Measurements from ENCODE around the gene MUC13. TPM values are rescaled to one million over a fixed set of nuclear protein-coding genes. Genes with fewer than 3 reads are reported as not detected.

Gene MUC13
- polyA plus RNA-seq, 2 donors, result 0.14 TPM; not detected in 1

DNA sequence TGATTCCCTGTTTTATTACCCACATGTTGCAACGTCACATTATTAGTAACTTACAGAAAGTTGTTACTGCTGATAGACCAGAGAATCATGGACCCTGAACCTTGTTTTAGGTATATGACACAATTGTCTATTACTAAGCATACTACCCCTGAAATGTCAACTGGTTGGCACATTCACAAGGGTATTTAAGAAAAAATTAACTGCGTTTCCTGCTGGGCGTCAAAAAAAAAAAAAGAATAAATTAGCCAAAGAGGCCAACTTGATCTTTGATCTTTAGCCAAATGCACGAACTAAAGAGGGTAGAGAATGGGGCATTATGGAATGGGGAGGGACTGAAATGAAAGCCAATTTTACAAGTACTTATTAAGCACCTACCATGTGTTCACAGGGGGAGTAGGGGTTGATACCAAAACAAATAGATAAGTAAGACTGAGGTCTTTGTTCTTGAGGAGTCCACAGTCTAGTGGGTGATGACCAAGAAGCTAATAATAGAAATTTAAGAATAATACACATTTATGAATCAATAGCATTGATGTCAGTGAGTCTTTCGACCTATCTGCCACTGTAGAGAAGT is 17.8 kb upstream of the MUC13 start:
- Histone ChIP-seq H3K4me3 (ENCODE audit: low read depth in 1 of 2, low read length in 2 of 2) (no peak overlapping the region), H3K4me1 (ENCODE audit: control insufficient read depth in 2 of 2, insufficient read depth in 2 of 2, low read length in 1 of 2) (no peaks in the 10 kb centered on the region), H3K27me3 (ENCODE audit: control insufficient read depth in 1 of 2, insufficient read depth in 2 of 2, low read length in 2 of 2) (no peaks in the 10 kb centered on the region), H3K36me3 (ENCODE audit: control insufficient read depth in 2 of 2, insufficient read depth in 2 of 2, low read length in 1 of 2) (no peaks in the 10 kb centered on the region), H3K9me3 (ENCODE audit: control insufficient read depth in 2 of 2, insufficient read depth in 1 of 2, low read depth in 1 of 2, low read length in 1 of 2) (no peaks in the 10 kb centered on the region), H3K27ac (ENCODE audit: low read depth in 2 of 2, low read length in 1 of 2) (no peak overlapping the region)
- WGBS, 2 donors, result 56 to 59% methylated on average over 5 of the region's 5 CpGs

GRCh38 chr3:124951511-124952281 is 17.1 kb upstream of the MUC13 start:
- H3K9me3 ChIP-seq (ENCODE audit: control insufficient read depth in 2 of 2, insufficient read depth in 1 of 2, low read depth in 1 of 2, low read length in 1 of 2), result no peaks in the 10 kb centered on the region
- WGBS, 2 donors, result 80 to 84% methylated on average over 8 of the region's 8 CpGs
- H3K27me3 ChIP-seq (ENCODE audit: control insufficient read depth in 1 of 2, insufficient read depth in 2 of 2, low read length in 2 of 2), result no peaks in the 10 kb centered on the region
- no peaks in the 10 kb centered on the region for H3K4me1 ChIP-seq (ENCODE audit: control insufficient read depth in 2 of 2, insufficient read depth in 2 of 2, low read length in 1 of 2)
- H3K36me3 ChIP-seq (ENCODE audit: control insufficient read depth in 2 of 2, insufficient read depth in 2 of 2, low read length in 1 of 2), result no peaks in the 10 kb centered on the region
- H3K4me3 ChIP-seq (ENCODE audit: low read depth in 1 of 2, low read length in 2 of 2), result no peak overlapping the region
- no peak overlapping the region for H3K27ac ChIP-seq (ENCODE audit: low read depth in 2 of 2, low read length in 1 of 2)

GRCh38 chr3:124950026-124950425 is 15.5 kb upstream of the MUC13 start:
- no peaks in the 10 kb centered on the region for H3K27me3 ChIP-seq (ENCODE audit: control insufficient read depth in 1 of 2, insufficient read depth in 2 of 2, low read length in 2 of 2)
- 65% methylated on average over 3 of the region's 3 CpGs for WGBS, 2 donors
- no peak overlapping the region for H3K27ac ChIP-seq (ENCODE audit: low read depth in 2 of 2, low read length in 1 of 2)
- H3K4me1 ChIP-seq (ENCODE audit: control insufficient read depth in 2 of 2, insufficient read depth in 2 of 2, low read length in 1 of 2), result no peaks in the 10 kb centered on the region
- H3K4me3 ChIP-seq (ENCODE audit: low read depth in 1 of 2, low read length in 2 of 2), result no peak overlapping the region
- H3K36me3 ChIP-seq (ENCODE audit: control insufficient read depth in 2 of 2, insufficient read depth in 2 of 2, low read length in 1 of 2), result no peaks in the 10 kb centered on the region
- no peaks in the 10 kb centered on the region for H3K9me3 ChIP-seq (ENCODE audit: control insufficient read depth in 2 of 2, insufficient read depth in 1 of 2, low read depth in 1 of 2, low read length in 1 of 2)

- Histone ChIP-seq H3K4me1 (ENCODE audit: control insufficient read depth in 2 of 2, insufficient read depth in 2 of 2, low read length in 1 of 2) (no peaks in the 10 kb centered on the region), H3K27ac (ENCODE audit: low read depth in 2 of 2, low read length in 1 of 2) (no peak overlapping the region), H3K4me3 (ENCODE audit: low read depth in 1 of 2, low read length in 2 of 2) (no peak overlapping the region), H3K27me3 (ENCODE audit: control insufficient read depth in 1 of 2, insufficient read depth in 2 of 2, low read length in 2 of 2) (no peaks in the 10 kb centered on the region), H3K36me3 (ENCODE audit: control insufficient read depth in 2 of 2, insufficient read depth in 2 of 2, low read length in 1 of 2) (no peaks in the 10 kb centered on the region), H3K9me3 (ENCODE audit: control insufficient read depth in 2 of 2, insufficient read depth in 1 of 2, low read depth in 1 of 2, low read length in 1 of 2) (no peaks in the 10 kb centered on the region)
- WGBS, 2 donors, result 83 to 87% methylated on average over 2 of the region's 2 CpGs
Measured at GRCh38 chr3:124942613-124943012, 8.1 kb upstream of the MUC13 start.

DNA sequence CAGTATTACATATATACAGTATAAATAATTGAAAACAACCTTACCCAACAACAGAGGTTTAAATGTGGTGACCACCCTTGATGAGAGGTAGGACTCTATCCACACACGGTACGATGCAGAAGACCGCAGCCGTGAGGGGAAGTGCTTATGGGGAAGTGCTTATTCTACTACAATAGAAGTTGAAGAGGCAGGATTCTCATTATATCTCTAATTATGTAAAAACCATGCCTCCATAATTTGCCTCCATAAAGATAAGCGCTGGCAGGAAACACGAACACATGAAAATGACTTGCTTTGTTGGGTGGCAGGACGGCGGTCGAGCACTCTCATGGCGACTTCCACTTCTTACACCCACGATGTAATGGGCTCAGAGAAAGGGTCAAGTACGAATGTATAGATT is 7.2 kb upstream of the MUC13 start:
- H3K4me3 ChIP-seq (ENCODE audit: low read depth in 1 of 2, low read length in 2 of 2), result no peak overlapping the region
- no peak overlapping the region for H3K27ac ChIP-seq (ENCODE audit: low read depth in 2 of 2, low read length in 1 of 2)
- no peaks in the 10 kb centered on the region for H3K9me3 ChIP-seq (ENCODE audit: control insufficient read depth in 2 of 2, insufficient read depth in 1 of 2, low read depth in 1 of 2, low read length in 1 of 2)
- no peaks in the 10 kb centered on the region for H3K27me3 ChIP-seq (ENCODE audit: control insufficient read depth in 1 of 2, insufficient read depth in 2 of 2, low read length in 2 of 2)
- no peaks in the 10 kb centered on the region for H3K36me3 ChIP-seq (ENCODE audit: control insufficient read depth in 2 of 2, insufficient read depth in 2 of 2, low read length in 1 of 2)
- 86 to 89% methylated on average over 12 of the region's 12 CpGs for WGBS, 2 donors
- no peaks in the 10 kb centered on the region for H3K4me1 ChIP-seq (ENCODE audit: control insufficient read depth in 2 of 2, insufficient read depth in 2 of 2, low read length in 1 of 2)

DNA sequence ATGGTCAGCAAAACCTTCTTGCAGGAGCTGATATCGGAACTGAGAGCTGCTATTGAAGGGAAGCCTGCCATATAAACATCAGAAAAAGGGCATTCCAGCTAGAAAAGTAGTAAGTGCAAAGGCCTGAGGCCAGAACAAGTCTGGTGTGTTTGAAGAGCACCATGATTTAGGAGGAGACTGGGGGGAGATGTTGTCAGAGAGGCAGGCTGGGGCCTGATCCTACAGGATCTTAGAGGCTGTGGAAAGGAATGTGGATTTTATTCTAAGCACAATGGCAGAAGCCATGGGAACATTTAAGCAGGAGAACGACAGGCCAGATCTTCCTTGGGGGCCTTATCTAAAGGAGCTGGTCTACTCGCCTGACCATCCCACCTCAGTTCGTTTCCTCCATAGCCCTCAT is 5.1 kb upstream of the MUC13 start:
- H3K9me3 ChIP-seq (ENCODE audit: control insufficient read depth in 2 of 2, insufficient read depth in 1 of 2, low read depth in 1 of 2, low read length in 1 of 2), result no peaks in the 10 kb centered on the region
- no peak overlapping the region for H3K27ac ChIP-seq (ENCODE audit: low read depth in 2 of 2, low read length in 1 of 2)
- WGBS, 2 donors, result 55 to 70% methylated on average over 4 of the region's 4 CpGs
- H3K36me3 ChIP-seq (ENCODE audit: control insufficient read depth in 2 of 2, insufficient read depth in 2 of 2, low read length in 1 of 2), result no peaks in the 10 kb centered on the region
- H3K4me3 ChIP-seq (ENCODE audit: low read depth in 1 of 2, low read length in 2 of 2), result no peak overlapping the region
- no peaks in the 10 kb centered on the region for H3K27me3 ChIP-seq (ENCODE audit: control insufficient read depth in 1 of 2, insufficient read depth in 2 of 2, low read length in 2 of 2)
- H3K4me1 ChIP-seq (ENCODE audit: control insufficient read depth in 2 of 2, insufficient read depth in 2 of 2, low read length in 1 of 2), result no peaks in the 10 kb centered on the region

DNA sequence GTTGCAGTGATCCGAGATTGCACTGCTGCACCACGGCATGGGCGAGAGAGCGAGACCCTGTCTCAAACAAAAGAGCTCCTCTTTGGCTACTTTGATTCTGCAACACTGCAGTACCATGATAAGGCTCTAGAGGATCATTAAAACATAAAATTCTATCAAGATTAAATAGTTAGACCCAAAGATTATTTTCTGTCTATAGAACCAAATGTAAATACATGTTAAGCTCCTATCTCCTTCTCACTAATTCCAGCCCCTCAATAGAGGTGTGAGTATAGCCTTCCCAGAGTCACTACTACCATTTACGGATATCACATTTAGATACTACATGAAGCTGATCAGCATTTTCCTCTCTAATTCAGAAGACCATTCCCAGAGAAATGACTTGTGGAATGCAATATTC is 4.3 kb upstream of the MUC13 start:
- Histone ChIP-seq H3K9me3 (ENCODE audit: control insufficient read depth in 2 of 2, insufficient read depth in 1 of 2, low read depth in 1 of 2, low read length in 1 of 2) (no peaks in the 10 kb centered on the region), H3K27ac (ENCODE audit: low read depth in 2 of 2, low read length in 1 of 2) (no peak overlapping the region), H3K4me1 (ENCODE audit: control insufficient read depth in 2 of 2, insufficient read depth in 2 of 2, low read length in 1 of 2) (no peaks in the 10 kb centered on the region), H3K27me3 (ENCODE audit: control insufficient read depth in 1 of 2, insufficient read depth in 2 of 2, low read length in 2 of 2) (no peaks in the 10 kb centered on the region), H3K4me3 (ENCODE audit: low read depth in 1 of 2, low read length in 2 of 2) (no peak overlapping the region), H3K36me3 (ENCODE audit: control insufficient read depth in 2 of 2, insufficient read depth in 2 of 2, low read length in 1 of 2) (no peaks in the 10 kb centered on the region)
- WGBS, 2 donors, result 94 to 97% methylated on average over 5 of the region's 5 CpGs

DNA sequence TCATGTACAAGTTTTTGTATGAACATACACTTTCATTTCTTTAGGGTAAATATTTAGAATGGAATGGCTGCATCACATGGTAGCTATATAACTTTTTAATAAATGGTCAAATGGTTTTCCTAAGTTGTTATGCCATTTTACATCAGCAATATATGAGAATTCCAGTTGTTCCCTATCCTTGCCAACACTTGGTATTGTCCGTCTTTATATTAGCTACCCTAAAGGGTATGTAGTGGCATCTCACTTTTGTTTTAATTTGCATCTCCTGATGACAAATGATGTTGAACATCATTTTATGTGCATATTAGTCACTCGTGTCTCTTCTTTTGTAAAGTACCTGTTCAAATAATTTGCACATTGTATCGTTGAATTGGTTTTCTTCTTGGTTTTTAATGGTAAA is 2.5 kb upstream of the MUC13 start:
- WGBS, 2 donors, result 95 to 96% methylated on average over 3 of the region's 3 CpGs
- H3K9me3 ChIP-seq (ENCODE audit: control insufficient read depth in 2 of 2, insufficient read depth in 1 of 2, low read depth in 1 of 2, low read length in 1 of 2), result no peaks in the 10 kb centered on the region
- H3K27ac ChIP-seq (ENCODE audit: low read depth in 2 of 2, low read length in 1 of 2), result no peak overlapping the region
- no peaks in the 10 kb centered on the region for H3K36me3 ChIP-seq (ENCODE audit: control insufficient read depth in 2 of 2, insufficient read depth in 2 of 2, low read length in 1 of 2)
- no peak overlapping the region for H3K4me3 ChIP-seq (ENCODE audit: low read depth in 1 of 2, low read length in 2 of 2)
- H3K4me1 ChIP-seq (ENCODE audit: control insufficient read depth in 2 of 2, insufficient read depth in 2 of 2, low read length in 1 of 2), result no peaks in the 10 kb centered on the region
- H3K27me3 ChIP-seq (ENCODE audit: control insufficient read depth in 1 of 2, insufficient read depth in 2 of 2, low read length in 2 of 2), result no peaks in the 10 kb centered on the region

DNA sequence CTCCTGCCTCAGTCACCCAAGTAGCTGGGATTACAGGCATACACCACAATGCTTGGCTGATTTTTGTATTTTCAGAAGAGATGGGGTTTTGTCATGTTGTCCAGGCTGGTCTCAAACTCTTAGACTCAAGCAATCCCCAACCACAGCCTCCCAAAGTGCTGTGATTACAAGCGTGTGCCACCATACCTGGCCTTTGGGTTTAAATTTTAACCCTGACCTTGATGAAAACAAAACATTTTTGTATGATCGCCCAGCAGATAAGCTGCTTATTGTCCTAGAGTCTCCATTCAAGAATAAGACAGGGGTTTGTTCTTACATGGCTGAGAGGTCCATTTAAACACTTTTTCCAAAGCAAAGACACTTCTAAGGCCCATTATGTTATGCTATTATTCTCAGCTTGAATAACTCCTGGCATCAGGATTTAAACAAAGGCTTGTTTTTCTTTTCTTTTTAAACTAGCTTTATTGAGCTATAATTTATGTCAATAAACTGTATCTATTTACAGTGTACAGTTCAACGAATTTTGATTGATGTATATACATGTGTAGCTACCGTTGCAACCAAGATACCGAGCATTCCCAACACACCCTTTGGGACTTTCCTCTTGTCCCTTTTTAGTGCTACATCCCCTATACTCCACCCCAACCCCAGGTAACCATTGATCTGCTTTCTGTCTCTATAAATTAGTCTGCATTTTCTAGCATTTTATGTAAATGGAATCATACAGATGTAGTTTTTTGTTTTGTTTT is 1.4 kb upstream of the MUC13 start:
- H3K27me3 ChIP-seq (ENCODE audit: control insufficient read depth in 1 of 2, insufficient read depth in 2 of 2, low read length in 2 of 2), result no peaks in the 10 kb centered on the region
- H3K27ac ChIP-seq (ENCODE audit: low read depth in 2 of 2, low read length in 1 of 2), result no peak overlapping the region
- H3K9me3 ChIP-seq (ENCODE audit: control insufficient read depth in 2 of 2, insufficient read depth in 1 of 2, low read depth in 1 of 2, low read length in 1 of 2), result no peaks in the 10 kb centered on the region
- H3K4me3 ChIP-seq (ENCODE audit: low read depth in 1 of 2, low read length in 2 of 2), result no peak overlapping the region
- H3K4me1 ChIP-seq (ENCODE audit: control insufficient read depth in 2 of 2, insufficient read depth in 2 of 2, low read length in 1 of 2), result no peaks in the 10 kb centered on the region
- no peaks in the 10 kb centered on the region for H3K36me3 ChIP-seq (ENCODE audit: control insufficient read depth in 2 of 2, insufficient read depth in 2 of 2, low read length in 1 of 2)
- 67 to 77% methylated on average over 5 of the region's 5 CpGs for WGBS, 2 donors

Data from esophagus (tissue), 2 donors.